HCT116 (cell line): Measurements from ENCODE around the gene EIF3L. TPM values are rescaled to one million over a fixed set of nuclear protein-coding genes. Genes with fewer than 3 reads are reported as not detected.

Experiments used
- ATAC-seq: fragments of 200-7000 bp; cut with Tn5 transposase; 2 replicates; pipeline ENCODE4 v1.9.1; 2020; ENCODE audit warnings: mild to moderate bottlenecking, moderate library complexity
- BruUV-seq: library from RNA; stranded (reverse); fragments of 400-500 nt; replicated peaks from 2 replicates; lab custom pipeline; 2021; lab: Mats Ljungman, UMichigan
- CTCF ChIA-PET: fragments of 300-600 bp; sonication (Branson Sonifier 250); formaldehyde crosslinking; loops from one replicate; lab custom pipeline; 2021; ENCODE audit warnings: antibody characterized with exemption; lab: Charles Lee
- POLR2A ChIA-PET: fragments of 300-600, 350-600 bp; sonication (Branson Sonifier 250); formaldehyde crosslinking; loops from one replicate; lab custom pipeline; 2021; ENCODE audit warnings: antibody characterized with exemption; lab: Charles Lee
- RAD21 ChIA-PET, 2 experiments: fragments of 300-600 bp; sonication (Branson Sonifier 250); formaldehyde crosslinking; loops; one replicate each; lab custom pipeline; 2023; ENCODE audit warnings: low total read pairs in 2 of 2; ENCODE audit not compliant: uncharacterized antibody in 2 of 2, unreplicated experiment in 2 of 2, low non-redundant PET in 1 of 2; lab: Charles Lee
- DNase-seq: peaks from one replicate; pipeline ENCODE4 v3.0.0-alpha.2; 2010; ENCODE audit warnings: low read depth, low spot score
- H2AFZ ChIP-seq: fragments of 200-600 bp; shearing (Covaris generic), sonication (generic); 2 replicates; pipeline ENCODE4 v1.6.1; 2017; ENCODE audit warnings: low read depth, mixed run types, mixed read lengths, antibody characterized with exemption, low read length; ENCODE audit not compliant: poor library complexity, severe bottlenecking
- H3K27ac ChIP-seq: 2 replicates; pipeline ENCODE4 v1.5.1; 2012; ENCODE audit warnings: low read depth, low read length
- H3K27me3 ChIP-seq: fragments of 200-600 bp; sonication (generic); 2 replicates; pipeline ENCODE4 v1.6.1; 2016; ENCODE audit warnings: mixed run types, low read length, mixed read lengths; ENCODE audit not compliant: insufficient read depth
- H3K36me3 ChIP-seq, 2 experiments: fragments of 200-500 bp in 1 of 2; fragments of 200-600 bp in 1 of 2; sonication (Bioruptor generic) in 1 of 2; sonication (generic) in 1 of 2; 2 replicates each; pipeline versions ENCODE4 v1.5.1 to v1.6.1; 2014 to 2016; ENCODE audit warnings: low read length in 2 of 2, inconsistent platforms in 1 of 2, mixed read lengths in 1 of 2, mixed run types in 1 of 2; ENCODE audit not compliant: insufficient read depth in 2 of 2, control insufficient read depth in 1 of 2
- H3K4me1 ChIP-seq, 2 experiments: fragments of 200-600 bp in 1 of 2; sonication (generic) in 1 of 2; 2 replicates each; pipeline versions ENCODE4 v1.5.1 to v1.6.1; 2012 to 2017; ENCODE audit warnings: low read length in 2 of 2, inconsistent platforms in 1 of 2, mild to moderate bottlenecking in 1 of 2, mixed read lengths in 1 of 2, mixed run types in 1 of 2, moderate library complexity in 1 of 2; ENCODE audit not compliant: insufficient read depth in 2 of 2, control insufficient read depth in 1 of 2
- H3K4me2 ChIP-seq: fragments of 200-600 bp; sonication (generic); 2 replicates; pipeline ENCODE4 v1.6.1; 2017; ENCODE audit warnings: mixed run types, low read length, mixed read lengths
- H3K4me3 ChIP-seq, 2 experiments: fragments of 200-600 bp in 1 of 2; sonication (generic) in 1 of 2; replicated peaks in 1 of 2; 2 replicates each; pipeline ENCODE4 v1.5.1; 2011 to 2016; ENCODE audit warnings: low read length in 2 of 2, control low read depth in 1 of 2, low read depth in 1 of 2, mild to moderate bottlenecking in 1 of 2, mixed read lengths in 1 of 2, mixed run types in 1 of 2
- H3K79me2 ChIP-seq: fragments of 200-600 bp; sonication (generic); 2 replicates; pipeline ENCODE4 v1.6.1; 2017; ENCODE audit warnings: mild to moderate bottlenecking, mixed run types, low read length, moderate library complexity, mixed read lengths; ENCODE audit not compliant: insufficient read depth
- H3K9ac ChIP-seq: fragments of 200-600 bp; sonication (generic); 2 replicates; pipeline ENCODE4 v1.6.1; 2016; ENCODE audit warnings: low read length, mixed read lengths
- H3K9me2 ChIP-seq: fragments of 200-600 bp; sonication (generic), shearing (Covaris generic); 2 replicates; pipeline ENCODE4 v1.6.1; 2017; ENCODE audit warnings: mixed run types, mild to moderate bottlenecking, moderate library complexity; ENCODE audit not compliant: insufficient read depth
- H3K9me3 ChIP-seq, 2 experiments: fragments of 200-500 bp in 1 of 2; fragments of 200-600 bp in 1 of 2; sonication (Bioruptor generic) in 1 of 2; sonication (generic) in 1 of 2; 2 replicates each; pipeline ENCODE4 v1.6.1; 2014 to 2017; ENCODE audit warnings: low read length in 2 of 2, mixed read lengths in 2 of 2, inconsistent platforms in 1 of 2, low read depth in 1 of 2, mild to moderate bottlenecking in 1 of 2, mixed run types in 1 of 2, moderate library complexity in 1 of 2; ENCODE audit not compliant: control insufficient read depth in 1 of 2, insufficient read depth in 1 of 2
- H4K20me1 ChIP-seq: fragments of 200-600 bp; sonication (generic), shearing (Covaris generic); 2 replicates; pipeline ENCODE4 v1.6.1; 2017; ENCODE audit warnings: mixed run types, mild to moderate bottlenecking, moderate library complexity; ENCODE audit not compliant: insufficient read depth
- CBX3 ChIP-seq: IDR thresholded peaks from 2 replicates; pipeline ENCODE4 v1.6.1; 2012; ENCODE audit warnings: low read depth
- CEBPB ChIP-seq: IDR thresholded peaks from 2 replicates; pipeline ENCODE4 v1.6.1; 2012; ENCODE audit warnings: low read depth
- EGR1 ChIP-seq: IDR thresholded peaks from 2 replicates; pipeline ENCODE4 v1.6.1; 2012; ENCODE audit warnings: low read depth
- ELF1 ChIP-seq: IDR thresholded peaks from 2 replicates; pipeline ENCODE4 v1.6.1; 2012; ENCODE audit warnings: low read depth, borderline replicate concordance
- EZH2 ChIP-seq: fragments of 200-600 bp; sonication (generic); IDR thresholded peaks from 2 replicates; pipeline ENCODE4 v1.6.1; 2017; ENCODE audit warnings: antibody characterized with exemption, mixed run types
- EZH2phosphoT487 ChIP-seq: fragments of 200-600 bp; IDR thresholded peaks from 2 replicates; pipeline ENCODE4 v1.6.1; 2018; ENCODE audit warnings: antibody characterized with exemption, borderline replicate concordance
- FOSL1 ChIP-seq: IDR thresholded peaks from 2 replicates; pipeline ENCODE4 v1.6.1; 2012; ENCODE audit warnings: low read depth
- MAX ChIP-seq: IDR thresholded peaks from 2 replicates; pipeline ENCODE4 v1.6.1; 2012
- RAD21 ChIP-seq: IDR thresholded peaks from 2 replicates; pipeline ENCODE4 v1.6.1; 2012; ENCODE audit warnings: low read depth, mild to moderate bottlenecking
- REST ChIP-seq: IDR thresholded peaks from 2 replicates; pipeline ENCODE4 v1.6.1; 2012; ENCODE audit warnings: low read depth
- SIN3A ChIP-seq: IDR thresholded peaks from 2 replicates; pipeline ENCODE4 v1.6.1; 2012; ENCODE audit warnings: low read depth
- SRF ChIP-seq: IDR thresholded peaks from 2 replicates; pipeline ENCODE4 v1.6.1; 2012; ENCODE audit warnings: low read depth
- TCF7L2 ChIP-seq: IDR thresholded peaks from 2 replicates; pipeline ENCODE4 v1.7.0; 2011; ENCODE audit warnings: borderline replicate concordance, inconsistent platforms; ENCODE audit not compliant: insufficient read depth, insufficient read length; ENCODE audit errors: extremely low read depth
- YY1 ChIP-seq: IDR thresholded peaks from 2 replicates; pipeline ENCODE4 v1.6.1; 2011; ENCODE audit warnings: low read length, low read depth, moderate library complexity, mild to moderate bottlenecking; ENCODE audit not compliant: insufficient replicate concordance; ENCODE audit errors: extremely low read depth
- ZFX ChIP-seq: fragments of 450-650 bp; IDR thresholded peaks from 2 replicates; pipeline ENCODE4 v1.6.1; 2017
- intact Hi-C: fragments of 100-400 bp; cut with micrococcal nuclease; formaldehyde crosslinking; loops from 2 replicates; pipeline ENCODE4 v1.10.0; 2022
- total RNA-seq: library from RNA; stranded (reverse); gene quantifications from one replicate; pipeline ENCODE4 v1.2.1, GENCODE V29; 2021; ENCODE audit not compliant: unreplicated experiment
- TF ChIP-seq, protein P1 (sequence below): IDR thresholded peaks from 2 replicates; pipeline ENCODE4 v1.6.1; 2012

The EIF3L gene
- total RNA-seq, 1 experiment from 2014 or later: 687 TPM

- intact Hi-C loops: no loop called here
- ChIA-PET RAD21 (no interaction called here), CTCF (no interaction called here), POLR2A (interaction anchor here (3.1 kb wide), 1 partner anchor 8 kb away, joined by 12 read pairs; the partner anchor contains the start of gene MICALL1)
- H3K79me2 ChIP-seq: peaks cover 16% of the 10 kb centered on the region; the same call in 1 of the 2 replicates
- no peaks in the 10 kb centered on the region for H3K9me3 ChIP-seq
- H3K4me2 ChIP-seq: no peak overlapping the region
- DNase-seq (no peak), ATAC-seq (no peak)
- peaks cover 11 to 21% of the 10 kb centered on the region in 2 experiments; a peak in 3 of 4 replicates for H3K36me3 ChIP-seq
- H3K4me1 ChIP-seq: peaks cover 0 to 7% of the 10 kb centered on the region in 2 experiments; a peak in 1 of 4 replicates
- H4K20me1 ChIP-seq: no peaks in the 10 kb centered on the region
- no peaks in the 10 kb centered on the region for H3K9me2 ChIP-seq
- BruUV-seq: no TSS peak
- no peak for TF ChIP-seq SRF
- no peak for TF ChIP-seq FOSL1
- TF ChIP-seq ZFX: no peak
- no peak for TF ChIP-seq ELF1
- TF ChIP-seq TCF7L2: no peak
- TF ChIP-seq SIN3A: no peak
- no peak for TF ChIP-seq EZH2phosphoT487
- no peak for TF ChIP-seq MAX
- TF ChIP-seq YY1: no peak
- H3K4me3 ChIP-seq: no peak overlapping the region
- no peak overlapping the region for H3K27ac ChIP-seq
- H3K9ac ChIP-seq: no peak overlapping the region
- H2AFZ ChIP-seq: no peak overlapping the region
- no peaks in the 10 kb centered on the region for H3K27me3 ChIP-seq
Measured at GRCh38 chr22:37913233-37913721, 64.1 kb downstream of the EIF3L start.

DNA sequence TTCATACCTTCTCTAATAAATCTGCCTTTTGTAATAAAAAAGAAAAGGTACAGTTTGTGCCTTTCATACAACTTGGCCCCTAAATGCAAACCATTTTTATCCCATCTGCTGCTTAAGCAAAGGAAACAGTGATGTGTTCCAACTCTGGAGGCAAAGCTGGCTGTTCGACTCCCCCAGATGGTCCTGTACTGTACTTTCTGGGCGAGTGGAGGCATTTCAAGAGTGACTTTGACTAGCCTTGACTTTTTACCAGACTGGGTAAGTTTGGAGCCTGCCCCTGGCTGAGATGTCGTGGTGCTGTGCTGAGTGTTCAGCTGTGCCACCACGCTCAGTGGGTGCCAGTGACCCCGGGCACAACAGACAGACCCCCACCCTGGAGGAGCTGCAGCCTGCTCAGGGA is 67.1 kb downstream of the EIF3L start:
- ATAC-seq (no peak), DNase-seq (no peak)
- H3K79me2 ChIP-seq: 0 out of 2 replicates have a peak, but pooled peaks cover under 1% of the 10 kb centered on the region
- ChIA-PET RAD21 (no interaction called here), CTCF (no interaction called here), POLR2A (no interaction called here)
- intact Hi-C loops: no loop called here
- H2AFZ ChIP-seq: no peak overlapping the region
- no peak for TF ChIP-seq TCF7L2
- TF ChIP-seq RAD21: no peak
- TF ChIP-seq, protein P1, sequence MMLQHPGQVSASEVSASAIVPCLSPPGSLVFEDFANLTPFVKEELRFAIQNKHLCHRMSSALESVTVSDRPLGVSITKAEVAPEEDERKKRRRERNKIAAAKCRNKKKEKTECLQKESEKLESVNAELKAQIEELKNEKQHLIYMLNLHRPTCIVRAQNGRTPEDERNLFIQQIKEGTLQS: no peak
- no peak for TF ChIP-seq YY1
- TF ChIP-seq SRF: no peak
- no peak for TF ChIP-seq EZH2
- no peak for TF ChIP-seq SIN3A
- TF ChIP-seq ZFX: no peak
- TF ChIP-seq EGR1: no peak
- TF ChIP-seq CEBPB: no peak
- no peak for TF ChIP-seq REST
- TF ChIP-seq CBX3: no peak
- no peak overlapping the region for H3K4me2 ChIP-seq
- H3K36me3 ChIP-seq: peaks cover 20 to 26% of the 10 kb centered on the region in 2 experiments; a peak in 3 of 4 replicates
- H3K9ac ChIP-seq: no peak overlapping the region
- H3K27ac ChIP-seq: no peak overlapping the region
- H3K4me3 ChIP-seq: no peak overlapping the region
- no peaks in the 10 kb centered on the region for H3K27me3 ChIP-seq
- no TSS peak for BruUV-seq
- H4K20me1 ChIP-seq: no peaks in the 10 kb centered on the region
- H3K9me2 ChIP-seq: no peaks in the 10 kb centered on the region
- peaks cover 0 to 5% of the 10 kb centered on the region in 2 experiments; a peak in 1 of 4 replicates for H3K4me1 ChIP-seq
- H3K9me3 ChIP-seq: no peaks in the 10 kb centered on the region
